K562 (cell line): ENCODE results near the gene ZWINT. TPM values are rescaled to one million over a fixed set of nuclear protein-coding genes. Genes with fewer than 3 reads are reported as not detected.
A peak's percentile ranks its signal among the peaks of the same experiment; 100 is the strongest.

Source experiments
- AFF4 ChIP-seq: sonication (generic); formaldehyde crosslinking; IDR thresholded peaks from 2 replicates; pipeline ENCODE4 v1.8.0; 2023; ENCODE audit warnings: mild to moderate bottlenecking, missing genetic modification reagents
- CSDE1 ChIP-seq, 2 experiments: fragments of 450-650 bp; IDR thresholded peaks; 2 replicates each; pipeline ENCODE4 v1.6.1; 2016; ENCODE audit warnings: mild to moderate bottlenecking in 1 of 2
- IFI16 ChIP-seq: fragments of 250-450 bp; sonication (Bioruptor Pico); IDR thresholded peaks from 2 replicates; pipeline ENCODE4 v2.1.2; 2022; ENCODE audit warnings: mild to moderate bottlenecking, inconsistent platforms
- KDM5B ChIP-seq: fragments of 200-600 bp; sonication (generic); IDR thresholded peaks from 2 replicates; pipeline ENCODE4 v1.6.1; 2012; ENCODE audit warnings: low read depth, mild to moderate bottlenecking, moderate library complexity, low read length, control low read depth, inconsistent platforms; ENCODE audit not compliant: insufficient replicate concordance
- RNF219 ChIP-seq: fragments of 250-450 bp; sonication (Bioruptor Pico); IDR thresholded peaks from 2 replicates; pipeline ENCODE4 v1.5.0; 2022; ENCODE audit warnings: mild to moderate bottlenecking
- SREBF1 ChIP-seq: fragments of 150-350 bp; IDR thresholded peaks from 2 replicates; pipeline ENCODE4 v1.6.1; 2014; ENCODE audit warnings: antibody characterized with exemption, low read depth, low read length, borderline replicate concordance
- ZNF24 ChIP-seq: fragments of 450-650 bp; IDR thresholded peaks from 2 replicates; pipeline ENCODE4 v1.6.1; 2016
- ZNF445 ChIP-seq: fragments of 250-450 bp; sonication (Bioruptor Pico); IDR thresholded peaks from 2 replicates; pipeline ENCODE4 v1.4.0; 2020; ENCODE audit warnings: low read depth, mild to moderate bottlenecking, moderate library complexity
- ZNF740 ChIP-seq, 3 experiments: fragments of 200-800 bp in 1 of 3; sonication (Bioruptor generic) in 1 of 3; sonication (generic) in 1 of 3; formaldehyde crosslinking in 1 of 3; IDR thresholded peaks; 2 replicates each; pipeline versions ENCODE4 v1.6.1 to v1.8.0; 2016 to 2022; ENCODE audit warnings: mild to moderate bottlenecking in 2 of 3, missing compliant biosample characterization in 2 of 3, missing genetic modification characterization in 2 of 3, missing genetic modification reagents in 1 of 3
- polyA plus RNA-seq, 8 experiments: library from polyadenylated mRNA; depleted of rRNA in 4 of 8; stranded (reverse) in 5 of 8; unstranded in 3 of 8; fragments of >200 nt; fragmentation: Nextera tagmentation in 2 of 8; fragmentation: Illumina TruSeq in 1 of 8; extraction: Ambion mirVana in 2 of 8; extraction: Trizol in 1 of 8; gene quantifications; 2 replicates each; pipeline versions ENCODE4 v1.2.1 to v1.2.3, GENCODE V29; 2011 to 2014; ENCODE audit warnings: inconsistent platforms in 1 of 8, missing spikeins in 1 of 8
- total RNA-seq, 7 experiments: library from RNA; depleted of rRNA in 6 of 7; stranded (reverse); fragments of >200 nt in 6 of 7; fragmentation: Illumina TruSeq in 2 of 7; extraction: Trizol in 2 of 7; gene quantifications; 2 replicates each; pipeline versions ENCODE4 v1.2.1 to v1.2.3, GENCODE V29; 2011 to 2021; ENCODE audit warnings: low replicate concordance in 1 of 7

ZWINT gene
- total and polyA plus RNA-seq, 9 of the 15 experiments (the other 6 are each of a cell fraction or from before 2014, with no cell fraction given), result 122 to 245 (median 160) TPM

GRCh38 chr10:56360967-56361612 lies at the start of gene ZWINT (continued):
- TF ChIP-seq AFF4 (CRISPR knock-in tag) (no peak), ZNF740 (CRISPR knock-in tag; IDR thresholded peaks at IDR 0.05) (no peak), ZNF740 (tag; IDR thresholded peaks at IDR 0.05) (no peak), IFI16 (CRISPR knock-in tag) (no peak), ZNF24 (no peak), CSDE1 (IDR thresholded peaks at IDR 0.05) (no peak), KDM5B (peak; percentile 89), SREBF1 (no peak), ZNF445 (no peak), RNF219 (CRISPR knock-in tag) (no peak)
